ENCODE data around the gene DIPK1A. TPM values are rescaled to one million over a fixed set of nuclear protein-coding genes. Genes with fewer than 3 reads are reported as not detected.

DIPK1A gene
- total and polyA plus RNA-seq, 2 donors (not counting 1 experiment from before 2014, with no cell fraction given) = 19.7 to 85.7 TPM

GRCh38 chr1:92854101-92854785 lies 107.0 kb downstream of the DIPK1A start:
- Histone ChIP-seq H3K4me1 (ENCODE audit: control insufficient read depth, extremely low read depth, insufficient read depth, low read length) (no peaks in the 10 kb centered on the region), H3K9me3 (ENCODE audit: control insufficient read depth, insufficient read depth, low read depth, low read length) (no peaks in the 10 kb centered on the region), H3K36me3 (ENCODE audit: control insufficient read depth, insufficient read depth, low read length) (no peaks in the 10 kb centered on the region), H3K4me3 (replicated peaks in 1 of 4; ENCODE audit: control extremely low read depth in 1 of 4, insufficient read depth in 1 of 4, low read depth in 3 of 4, low read length in 4 of 4) (no peak overlapping the region), H2AFZ (ENCODE audit: low read length) (no peak overlapping the region), H3K27me3 (ENCODE audit: control insufficient read depth, insufficient read depth, low read length) (no peaks in the 10 kb centered on the region), H3K27ac (ENCODE audit: insufficient read depth, low read length) (no peak overlapping the region), H3K79me2 (ENCODE audit: control insufficient read depth, insufficient read depth, low read length) (no peaks in the 10 kb centered on the region), H4K20me1 (ENCODE audit: control insufficient read depth, extremely low read depth, insufficient read depth, low read length) (no peaks in the 10 kb centered on the region), H3K4me2 (ENCODE audit: extremely low read depth, insufficient read depth, low read length) (no peak overlapping the region), H3K9ac (ENCODE audit: insufficient read depth, low read length) (no peak overlapping the region)
- no peak for DNase-seq (ENCODE audit: low read depth in 2 of 2)
- no peak for TF ChIP-seq EZH2 (IDR thresholded peaks at IDR 0.05; ENCODE audit: low read length, missing control alignments)
- TF ChIP-seq CTCF (conservative IDR thresholded peaks at IDR 0.05 in 1 of 2, IDR thresholded peaks at IDR 0.05 in 1 of 2; ENCODE audit: low read depth in 1 of 2, low read length in 2 of 2) = no peak

- TF ChIP-seq CTCF (conservative IDR thresholded peaks at IDR 0.05 in 1 of 2, IDR thresholded peaks at IDR 0.05 in 1 of 2; ENCODE audit: low read depth in 1 of 2, low read length in 2 of 2) = no peak
- TF ChIP-seq EZH2 (IDR thresholded peaks at IDR 0.05; ENCODE audit: low read length, missing control alignments) = no peak
- Histone ChIP-seq H3K27ac (ENCODE audit: insufficient read depth, low read length) (no peak overlapping the region), H3K79me2 (ENCODE audit: control insufficient read depth, insufficient read depth, low read length) (no peaks in the 10 kb centered on the region), H3K9me3 (ENCODE audit: control insufficient read depth, insufficient read depth, low read depth, low read length) (no peaks in the 10 kb centered on the region), H3K4me2 (ENCODE audit: extremely low read depth, insufficient read depth, low read length) (no peak overlapping the region), H3K36me3 (ENCODE audit: control insufficient read depth, insufficient read depth, low read length) (no peaks in the 10 kb centered on the region), H3K4me1 (ENCODE audit: control insufficient read depth, extremely low read depth, insufficient read depth, low read length) (no peaks in the 10 kb centered on the region), H3K27me3 (ENCODE audit: control insufficient read depth, insufficient read depth, low read length) (no peaks in the 10 kb centered on the region), H2AFZ (ENCODE audit: low read length) (no peak overlapping the region), H4K20me1 (ENCODE audit: control insufficient read depth, extremely low read depth, insufficient read depth, low read length) (no peaks in the 10 kb centered on the region), H3K4me3 (replicated peaks in 1 of 4; ENCODE audit: control extremely low read depth in 1 of 4, insufficient read depth in 1 of 4, low read depth in 3 of 4, low read length in 4 of 4) (no peak overlapping the region), H3K9ac (ENCODE audit: insufficient read depth, low read length) (no peak overlapping the region)
- no peak for DNase-seq (ENCODE audit: low read depth in 2 of 2)
These were observed 108.0 kb downstream of the DIPK1A start for GRCh38 chr1:92853299-92853698.

- no peak for TF ChIP-seq EZH2 (IDR thresholded peaks at IDR 0.05; ENCODE audit: low read length, missing control alignments)
- no peak for TF ChIP-seq CTCF (conservative IDR thresholded peaks at IDR 0.05 in 1 of 2, IDR thresholded peaks at IDR 0.05 in 1 of 2; ENCODE audit: low read depth in 1 of 2, low read length in 2 of 2)
- Histone ChIP-seq H3K9me3 (ENCODE audit: control insufficient read depth, insufficient read depth, low read depth, low read length) (no peaks in the 10 kb centered on the region), H3K4me1 (ENCODE audit: control insufficient read depth, extremely low read depth, insufficient read depth, low read length) (no peaks in the 10 kb centered on the region), H3K9ac (ENCODE audit: insufficient read depth, low read length) (no peak overlapping the region), H3K27me3 (ENCODE audit: control insufficient read depth, insufficient read depth, low read length) (no peaks in the 10 kb centered on the region), H3K4me3 (replicated peaks in 1 of 4; ENCODE audit: control extremely low read depth in 1 of 4, insufficient read depth in 1 of 4, low read depth in 3 of 4, low read length in 4 of 4) (no peak overlapping the region), H3K79me2 (ENCODE audit: control insufficient read depth, insufficient read depth, low read length) (no peaks in the 10 kb centered on the region), H2AFZ (ENCODE audit: low read length) (no peak overlapping the region), H3K4me2 (ENCODE audit: extremely low read depth, insufficient read depth, low read length) (no peak overlapping the region), H3K27ac (ENCODE audit: insufficient read depth, low read length) (no peak overlapping the region), H3K36me3 (ENCODE audit: control insufficient read depth, insufficient read depth, low read length) (no peaks in the 10 kb centered on the region), H4K20me1 (ENCODE audit: control insufficient read depth, extremely low read depth, insufficient read depth, low read length) (no peaks in the 10 kb centered on the region)
- no peak for DNase-seq (ENCODE audit: low read depth in 2 of 2)
These were observed 109.5 kb downstream of the DIPK1A start for GRCh38 chr1:92851729-92852128.

All from fibroblast of lung (primary cell).